GM21367 (cell line): ENCODE data around the gene OR6C68.
"Not testable (repeated sequence)": the region's sequence is repeated elsewhere in the genome, so short reads cannot be mapped to it uniquely, and the experiment has no call there.

Experiments
- ATAC-seq: cut with Tn5 transposase; IDR thresholded peaks from one replicate; pipeline ENCODE4 v1.9.1; 2021; ENCODE audit not compliant: unreplicated experiment

OR6C68 gene

DNA sequence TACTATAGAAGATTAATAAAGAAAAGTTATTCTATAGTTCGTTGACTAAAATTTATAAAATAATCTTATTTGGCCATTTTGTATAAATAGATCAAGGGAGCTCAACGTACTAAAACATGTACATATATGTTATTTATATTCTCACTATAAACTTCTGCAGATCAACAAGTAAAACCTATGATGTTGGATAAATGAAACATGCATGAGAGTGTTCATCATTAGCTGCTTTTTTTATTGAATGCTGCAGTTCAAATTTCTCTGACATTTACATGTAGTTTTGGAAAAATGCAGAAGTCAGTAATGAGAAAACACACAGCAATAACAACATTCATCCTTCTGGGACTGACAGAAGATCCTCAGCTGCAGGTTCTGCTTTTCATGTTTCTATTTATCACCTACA, at the start of gene OR6C68:
OR6C68 (plus strand) TSS at position 301 of the 400 bp plus-strand sequence; CDS start at position 301, 0 bp downstream.
- ATAC-seq, result no peak

DNA sequence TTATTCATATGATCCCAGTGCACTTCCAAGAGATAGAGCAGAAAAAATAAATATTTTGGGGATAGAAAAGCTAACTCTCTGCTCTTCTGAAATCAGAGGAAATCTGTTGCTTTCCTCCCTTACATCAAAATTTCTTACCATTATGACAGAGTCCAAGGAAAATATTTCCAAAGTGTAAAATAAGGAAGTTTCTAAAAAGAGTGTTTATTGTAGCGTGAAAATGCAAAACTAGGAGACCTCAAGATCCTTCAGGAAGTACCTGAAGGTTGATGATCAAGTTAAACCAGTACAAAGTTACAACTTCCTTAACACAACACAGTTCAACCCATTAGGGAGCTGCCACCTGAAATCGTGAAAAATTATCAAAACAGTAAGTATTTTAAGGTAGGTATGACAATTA, 48.4 kb upstream of the OR6C68 start, which contains the start of gene OR6C2:
OR6C2 (plus strand) TSS at position 301 of the 400 bp plus-strand sequence. CDS start 8,138 bp downstream, outside the sequence.
- ATAC-seq, result no peak

DNA sequence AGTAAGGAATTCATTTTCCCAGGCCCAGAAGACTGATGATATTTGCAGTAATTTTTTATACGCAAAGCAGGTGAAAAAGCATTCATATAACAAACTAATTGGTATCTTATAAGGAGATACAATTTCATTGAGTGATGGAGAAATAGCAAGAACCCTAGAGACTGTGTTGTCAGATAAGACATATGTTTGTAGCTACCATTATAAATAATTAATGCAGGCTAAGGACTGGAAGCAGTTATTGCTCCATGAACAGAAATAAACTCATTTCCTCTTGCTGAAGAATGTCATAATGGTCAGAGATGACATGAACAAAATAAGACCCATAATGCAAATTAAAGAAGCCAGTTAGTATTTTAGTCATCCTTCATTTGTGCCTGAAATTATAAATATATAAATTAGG, 46.8 kb upstream of the OR6C68 start:
- ATAC-seq, result no peak

DNA sequence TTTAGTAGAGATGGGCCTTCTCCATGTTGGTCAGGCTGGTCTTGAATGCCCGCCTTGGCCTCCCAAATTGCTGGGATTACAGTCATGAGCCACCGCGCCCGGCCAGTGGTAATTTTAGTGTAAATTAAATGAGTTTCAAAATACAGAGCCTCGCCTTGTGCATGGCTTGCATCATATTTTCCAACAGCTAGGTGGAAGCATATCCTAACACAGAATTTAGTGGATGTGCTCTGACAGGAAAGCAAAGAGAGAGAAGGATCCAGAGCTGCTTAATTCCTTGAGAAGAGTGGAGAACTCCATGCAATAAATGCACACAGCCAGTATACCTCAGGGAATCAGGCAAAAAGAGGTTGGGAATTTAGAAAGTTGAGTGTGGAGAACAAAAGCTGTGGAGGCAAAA, 45.9 kb upstream of the OR6C68 start:
- ATAC-seq, result no peak

DNA sequence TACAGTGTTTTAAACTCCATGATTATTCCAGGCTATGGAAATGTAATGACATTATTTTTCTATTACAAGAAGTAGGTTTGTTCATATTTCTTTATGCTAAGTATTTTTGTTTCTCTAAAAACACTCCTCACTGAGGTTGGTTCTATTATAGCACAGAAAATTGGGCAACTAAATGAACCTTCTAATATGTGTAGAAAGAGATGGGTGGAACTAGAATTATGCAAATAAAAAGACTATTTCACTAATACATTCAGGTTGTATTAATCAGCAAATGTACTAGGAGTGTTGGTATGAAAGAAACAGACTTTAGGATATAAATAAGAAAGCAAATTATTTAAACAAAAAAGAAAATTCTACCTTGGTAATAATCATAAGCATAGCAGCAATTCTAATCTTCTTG, 43.4 kb upstream of the OR6C68 start:
- no peak for ATAC-seq

DNA sequence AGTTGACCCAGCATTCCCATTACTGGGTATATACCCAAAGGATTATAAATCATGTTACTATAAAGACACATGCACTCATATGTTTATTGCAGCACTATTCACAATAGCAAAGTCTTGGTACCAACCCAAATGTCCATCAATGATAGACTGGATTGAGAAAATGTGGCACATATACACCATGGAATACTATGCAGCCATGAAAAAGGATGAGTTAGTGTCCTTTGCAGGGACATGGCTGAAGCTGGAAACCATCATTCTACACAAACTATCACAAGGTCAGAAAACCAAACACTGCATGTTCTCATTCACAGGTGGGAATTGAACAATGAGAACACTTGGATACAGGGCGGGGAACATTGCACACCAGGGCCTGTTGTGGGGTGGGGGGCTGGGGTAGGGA, 27.3 kb upstream of the OR6C68 start:
- ATAC-seq, result not testable (repeated sequence)

DNA sequence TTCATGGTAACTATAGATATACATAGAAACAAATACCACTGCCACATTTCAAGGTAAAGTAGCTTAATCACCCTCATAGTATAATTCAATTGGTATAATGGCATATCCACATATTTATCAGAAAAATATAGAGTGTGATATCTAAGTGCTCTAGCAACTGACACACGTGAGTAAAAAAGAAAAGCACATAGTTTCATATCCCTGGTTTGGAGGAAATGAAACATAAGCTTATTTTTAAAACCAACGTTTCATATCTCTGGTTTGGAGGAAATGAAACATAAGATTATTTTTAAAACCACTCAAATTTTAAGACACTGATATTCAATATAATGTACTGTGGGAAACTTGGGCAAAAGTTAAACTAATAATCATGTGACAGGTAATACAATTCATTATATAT, 24.3 kb upstream of the OR6C68 start:
- peak; percentile 77 for ATAC-seq

DNA sequence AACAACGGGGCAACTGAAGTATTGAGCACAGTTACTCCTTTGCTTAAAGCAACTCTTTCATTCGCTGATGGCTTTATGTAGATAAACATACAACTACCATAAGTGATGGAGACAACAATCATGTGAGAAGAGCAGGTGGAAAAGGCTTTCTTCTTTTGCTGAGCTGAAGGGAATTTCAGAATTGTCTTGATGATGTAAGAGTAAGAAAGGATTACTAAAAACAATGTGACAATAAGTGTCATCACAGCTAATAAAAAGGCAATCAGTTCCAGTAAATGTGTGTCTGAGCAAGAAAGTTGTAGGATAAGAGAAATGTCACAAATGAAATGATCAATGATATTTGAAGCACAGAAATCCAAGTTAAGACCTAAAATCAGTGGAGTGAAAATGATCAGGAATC, 22.9 kb upstream of the OR6C68 start:
- ATAC-seq, result no peak

DNA sequence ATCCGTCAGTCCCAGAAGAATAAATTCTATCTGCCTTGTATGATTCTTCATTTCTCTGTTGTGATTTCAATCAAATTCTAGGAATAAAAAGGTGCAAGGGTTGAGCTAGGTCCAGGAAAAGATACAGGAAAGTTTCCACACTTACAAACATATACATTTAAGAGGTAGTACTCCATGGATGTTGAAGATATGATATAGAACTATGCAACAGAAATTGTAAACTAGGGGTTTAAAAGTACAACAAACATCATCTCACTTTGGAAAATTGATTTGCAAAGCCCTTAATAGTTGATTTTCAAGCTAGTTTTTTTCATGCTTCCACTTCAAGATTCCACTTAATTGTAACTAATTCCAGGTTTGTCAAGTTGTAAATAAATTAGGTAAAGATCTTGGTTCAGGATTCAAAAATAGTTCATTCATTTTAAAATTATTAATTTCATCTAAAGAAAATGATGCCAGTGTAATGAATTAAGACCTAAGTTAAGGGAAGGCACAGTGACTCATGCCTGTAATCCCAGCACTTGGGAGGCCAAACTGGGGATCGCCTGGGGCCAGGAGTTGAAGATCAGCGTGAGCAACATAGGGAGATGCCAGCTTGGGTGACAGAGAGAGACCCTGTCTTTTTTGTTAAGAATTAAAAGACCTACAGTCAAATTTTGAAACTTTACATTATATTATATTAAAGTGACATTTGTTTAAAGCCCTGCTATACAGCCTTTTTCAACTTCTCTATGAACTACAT, 21.9 kb upstream of the OR6C68 start, which contains the start of gene OR6C70:
OR6C70 (minus strand) TSS at position 51 of the 742 bp plus-strand sequence; CDS start at position 51, 0 bp downstream.
- ATAC-seq, result no peak

DNA sequence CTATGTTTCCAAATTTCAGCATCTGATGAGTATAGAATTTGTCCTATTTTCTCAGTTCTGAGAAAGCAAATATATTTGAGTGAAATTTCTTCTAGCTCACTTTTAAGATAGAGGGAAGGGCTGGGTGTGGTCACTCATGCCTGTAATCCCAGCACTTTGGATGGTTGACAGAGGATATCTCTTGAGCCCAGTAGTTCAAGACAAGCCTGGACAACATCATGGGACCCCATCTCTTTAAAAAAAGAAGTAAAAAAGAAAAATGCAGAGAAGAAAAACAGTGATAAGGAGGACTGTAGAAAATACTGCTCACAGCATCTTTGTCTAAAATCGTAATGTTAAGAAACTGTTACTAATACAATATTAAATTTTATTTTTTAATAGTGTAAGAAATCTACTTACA, 19.9 kb upstream of the OR6C68 start:
- ATAC-seq, result no peak

DNA sequence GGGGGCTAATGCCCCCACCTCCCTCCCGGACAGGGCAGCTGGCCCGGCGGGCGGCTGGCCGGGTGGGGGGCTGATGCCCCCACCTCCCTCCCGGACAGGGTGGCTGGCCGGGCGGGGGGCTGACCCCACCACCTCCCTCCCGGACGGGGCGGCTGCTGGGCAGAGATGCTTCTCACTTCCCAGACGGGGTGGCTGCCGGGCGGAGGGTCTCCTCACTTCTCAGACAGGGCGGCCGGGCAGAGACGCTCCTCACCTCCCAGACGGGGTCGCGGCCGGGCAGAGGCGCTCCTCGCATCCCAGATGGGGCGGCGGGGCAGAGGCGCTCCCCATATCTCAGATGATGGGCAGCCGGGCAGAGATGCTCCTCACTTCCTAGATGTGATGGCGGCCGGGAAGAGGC, 13.0 kb upstream of the OR6C68 start:
- not testable (repeated sequence) for ATAC-seq

DNA sequence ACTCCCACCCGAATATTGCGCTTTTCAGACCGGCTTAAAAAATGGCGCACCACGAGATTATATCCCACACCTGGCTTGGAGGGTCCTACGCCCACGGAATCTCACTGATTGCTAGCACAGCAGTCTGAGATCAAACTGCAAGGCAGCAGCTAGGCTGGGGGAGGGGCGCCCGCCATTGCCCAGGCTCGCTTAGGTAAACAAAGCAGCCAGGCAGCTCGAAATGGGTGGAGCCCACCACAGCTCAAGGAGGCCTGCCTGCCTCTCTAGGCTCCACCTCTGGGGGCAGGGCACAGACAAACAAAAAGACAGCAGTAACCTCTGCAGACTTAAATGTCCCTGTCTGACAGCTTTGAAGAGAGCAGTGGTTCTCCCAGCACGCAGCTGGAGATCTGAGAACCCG, 7.9 kb upstream of the OR6C68 start:
- ATAC-seq, result not testable (repeated sequence)

DNA sequence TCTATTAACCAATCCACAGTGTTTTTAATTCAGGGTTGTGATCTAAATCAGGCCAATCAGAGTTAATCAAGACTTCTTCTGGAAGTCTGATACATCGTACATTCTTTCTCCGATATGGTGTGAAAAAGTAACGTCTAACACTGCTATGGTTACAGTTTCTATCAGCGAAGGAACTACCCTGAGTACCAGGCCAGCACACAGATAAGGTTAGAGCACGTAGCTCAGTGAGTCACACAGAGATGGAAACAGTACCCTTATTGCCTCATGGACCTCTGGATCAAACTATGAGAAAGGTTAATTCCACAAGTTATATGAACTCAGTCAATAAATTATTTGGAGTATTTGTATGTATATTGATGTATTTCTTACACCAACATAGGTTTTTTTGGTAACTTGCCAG, 3.3 kb downstream of the OR6C68 start:
- ATAC-seq, result no peak

DNA sequence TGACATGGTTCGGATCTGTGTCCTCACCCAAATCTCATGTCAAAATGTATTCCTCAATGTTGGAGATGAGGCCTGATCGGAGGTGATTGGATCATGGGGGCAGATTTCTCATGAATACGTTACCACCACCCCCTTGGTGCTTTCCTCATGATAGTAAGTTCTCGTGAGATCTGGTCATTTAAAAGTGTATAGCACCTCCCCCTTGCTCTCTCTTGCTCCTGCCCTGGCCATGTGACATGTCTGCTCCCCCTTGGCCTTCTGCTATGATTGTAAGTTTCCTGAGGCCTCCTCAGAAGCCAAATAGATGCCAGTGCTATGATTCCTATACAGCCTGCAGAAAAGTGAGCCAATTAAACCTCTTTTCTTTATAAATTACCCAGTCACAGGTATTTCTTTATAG, 7.1 kb downstream of the OR6C68 start:
- no peak for ATAC-seq

DNA sequence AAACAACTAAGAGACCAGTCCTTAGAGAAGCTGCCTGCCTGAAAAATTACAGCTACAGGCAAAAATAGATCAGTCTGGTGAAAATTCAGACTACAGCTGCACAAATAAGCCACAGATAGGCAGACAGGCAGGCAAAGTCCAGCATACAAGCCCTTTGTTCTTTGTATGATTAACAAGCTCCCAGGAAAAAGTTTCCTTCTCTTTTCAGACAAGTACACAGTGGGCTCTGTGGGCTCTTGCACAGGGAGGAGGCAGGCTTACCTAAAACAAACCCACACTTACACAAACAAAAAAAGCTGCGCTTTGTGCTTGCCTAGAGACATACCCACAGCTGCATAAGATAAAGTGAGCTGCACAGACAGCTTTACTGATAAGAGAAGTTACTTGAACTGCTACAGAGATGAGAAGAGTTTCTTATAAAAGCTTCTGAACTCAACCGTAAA, 7.7 kb downstream of the OR6C68 start:
- no peak for ATAC-seq

DNA sequence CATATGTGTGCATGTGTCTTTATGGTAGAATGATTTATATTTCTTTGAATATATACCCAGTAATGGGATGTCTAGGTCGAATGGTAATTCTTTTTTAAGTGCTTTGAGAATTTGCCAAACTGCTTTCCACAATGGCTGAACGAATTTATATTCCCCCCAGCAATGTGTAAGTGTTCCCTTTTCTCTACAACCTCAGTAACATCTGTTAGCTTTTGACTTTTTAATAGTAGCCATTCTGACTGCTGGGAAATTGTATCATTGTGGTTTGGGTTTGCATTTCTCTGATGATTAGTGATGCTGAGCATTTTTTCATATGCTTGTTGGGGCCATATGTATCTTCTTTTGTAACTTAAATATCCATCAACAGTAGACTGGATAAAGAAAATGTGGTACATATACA, 9.4 kb downstream of the OR6C68 start:
- ATAC-seq, result no peak

DNA sequence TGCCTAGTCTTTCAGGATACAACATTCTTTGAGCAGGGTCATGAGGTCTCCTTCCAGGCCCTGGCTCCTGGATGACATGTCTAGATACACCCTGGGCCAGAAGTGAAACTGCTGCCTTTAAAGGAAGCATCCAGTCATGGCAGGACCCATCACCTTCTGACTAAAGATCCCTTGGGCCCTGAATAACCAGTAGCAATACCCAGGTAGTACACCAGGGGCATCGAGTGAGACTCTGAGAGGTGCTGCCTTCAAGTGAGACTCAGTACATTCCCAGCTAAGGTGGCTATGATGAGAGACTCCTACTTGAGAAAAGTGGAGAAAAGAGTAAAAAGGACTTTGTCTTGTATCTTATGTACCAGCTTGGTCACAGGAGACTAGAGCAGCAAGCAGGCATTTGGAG, 23.5 kb downstream of the OR6C68 start:
- no peak for ATAC-seq

DNA sequence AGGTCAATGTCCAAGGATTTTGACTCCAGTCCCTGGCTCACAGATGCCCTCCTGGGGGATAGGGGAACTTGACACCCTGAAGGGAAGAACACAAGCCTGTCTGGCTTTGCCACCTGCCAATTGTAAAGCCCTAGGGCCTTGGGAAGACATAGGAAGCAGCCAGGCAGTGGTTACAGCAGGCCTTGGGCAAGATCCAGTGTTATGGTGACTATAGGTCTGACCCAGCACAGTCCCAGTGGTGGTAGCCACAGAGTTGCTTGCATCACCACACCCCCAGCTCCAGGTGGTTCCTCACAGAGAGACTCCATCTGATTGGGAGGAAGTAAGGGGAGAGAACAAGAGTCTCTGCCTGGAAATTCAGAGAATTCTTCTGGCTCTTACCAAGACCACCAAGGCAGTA, 24.2 kb downstream of the OR6C68 start:
- ATAC-seq, result no peak
